Natural killer cell (primary cell): ENCODE data around the gene STARD3NL. TPM values are rescaled to one million over a fixed set of nuclear protein-coding genes. Genes with fewer than 3 reads are reported as not detected.

Source experiments
- ATAC-seq, 3 donors: fragments of 150-1000 bp in 2 of 3; fragments of 200-7000 bp in 1 of 3; cut with Tn5 transposase; 1 replicate in 1 of 3; 2 replicates in 2 of 3; pipeline ENCODE4 v1.10.0; 2021; ENCODE audit warnings: mild to moderate bottlenecking in 2 of 3, moderate library complexity in 2 of 3
- DNase-seq, 2 donors: peaks; one replicate each; pipeline versions ENCODE4 v3.0.0 to v3.0.0-alpha.2; 2013 to 2021; ENCODE audit warnings: mixed read lengths in 1 of 2
- H3K27ac ChIP-seq: one replicate; pipeline ENCODE4 v1.5.1; 2013; ENCODE audit warnings: mild to moderate bottlenecking, low read length
- H3K27me3 ChIP-seq: one replicate; pipeline ENCODE4 v1.6.1; 2013; ENCODE audit warnings: low read length; ENCODE audit not compliant: control insufficient read depth, insufficient read depth
- H3K36me3 ChIP-seq: one replicate; pipeline ENCODE4 v1.6.1; 2013; ENCODE audit warnings: low read length; ENCODE audit not compliant: control insufficient read depth, insufficient read depth
- H3K4me1 ChIP-seq: one replicate; pipeline ENCODE4 v1.6.1; 2013; ENCODE audit warnings: low read length; ENCODE audit not compliant: control insufficient read depth, insufficient read depth
- H3K4me3 ChIP-seq: one replicate; pipeline ENCODE4 v1.5.1; 2013; ENCODE audit warnings: low read length
- H3K9me3 ChIP-seq: one replicate; pipeline ENCODE4 v1.6.1; 2013; ENCODE audit warnings: low read length; ENCODE audit not compliant: control insufficient read depth, insufficient read depth
- H3K27ac Mint-ChIP-seq, 2 donors: one replicate each; pipeline ENCODE4 v1.8.0; 2022; ENCODE audit warnings: mild to moderate bottlenecking in 2 of 2, mixed read lengths in 2 of 2, moderate library complexity in 1 of 2
- H3K27me3 Mint-ChIP-seq, 2 donors: one replicate each; pipeline ENCODE4 v1.8.0; 2022; ENCODE audit warnings: low read depth in 2 of 2, mixed read lengths in 2 of 2
- H3K36me3 Mint-ChIP-seq: one replicate; pipeline ENCODE4 v1.8.0; 2022; ENCODE audit warnings: mixed read lengths
- H3K4me1 Mint-ChIP-seq, 2 donors: one replicate each; pipeline ENCODE4 v1.8.0; 2022; ENCODE audit warnings: mixed read lengths in 2 of 2
- H3K4me3 Mint-ChIP-seq: one replicate; pipeline ENCODE4 v1.8.0; 2022; ENCODE audit warnings: mild to moderate bottlenecking, moderate library complexity, mixed read lengths
- H3K9me3 Mint-ChIP-seq, 2 donors: one replicate each; pipeline ENCODE4 v1.8.0; 2022; ENCODE audit warnings: mixed read lengths in 2 of 2
- CTCF ChIP-seq: fragments of 200-600 bp; IDR thresholded peaks from one replicate; pipeline ENCODE4 v1.8.0; 2022; ENCODE audit warnings: antibody characterized with exemption
- WGBS: methylation state at CpG from one replicate; pipeline ENCODE4 v1.1.7; 2013; ENCODE audit warnings: missing lambda C conversion rate; ENCODE audit not compliant: insufficient coverage; 5-methylcytosine and 5-hydroxymethylcytosine counted together
- intact Hi-C: fragments of 100-400 bp; cut with micrococcal nuclease; formaldehyde crosslinking; loops from one replicate; pipeline ENCODE4 v1.14.2; 2022
- total RNA-seq, 4 donors: library from RNA; stranded (reverse); fragments of 120-200 nt in 1 of 4; gene quantifications; one replicate each; pipeline versions ENCODE4 v1.2.3 to v1.2.4, GENCODE V29; 2013 to 2022

Gene STARD3NL, protein sequence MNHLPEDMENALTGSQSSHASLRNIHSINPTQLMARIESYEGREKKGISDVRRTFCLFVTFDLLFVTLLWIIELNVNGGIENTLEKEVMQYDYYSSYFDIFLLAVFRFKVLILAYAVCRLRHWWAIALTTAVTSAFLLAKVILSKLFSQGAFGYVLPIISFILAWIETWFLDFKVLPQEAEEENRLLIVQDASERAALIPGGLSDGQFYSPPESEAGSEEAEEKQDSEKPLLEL
- total RNA-seq, result 10 to 100 TPM; 30.6 to 38.6 (median 38.3) TPM
- total RNA-seq (2013), result 59.2 TPM

DNA sequence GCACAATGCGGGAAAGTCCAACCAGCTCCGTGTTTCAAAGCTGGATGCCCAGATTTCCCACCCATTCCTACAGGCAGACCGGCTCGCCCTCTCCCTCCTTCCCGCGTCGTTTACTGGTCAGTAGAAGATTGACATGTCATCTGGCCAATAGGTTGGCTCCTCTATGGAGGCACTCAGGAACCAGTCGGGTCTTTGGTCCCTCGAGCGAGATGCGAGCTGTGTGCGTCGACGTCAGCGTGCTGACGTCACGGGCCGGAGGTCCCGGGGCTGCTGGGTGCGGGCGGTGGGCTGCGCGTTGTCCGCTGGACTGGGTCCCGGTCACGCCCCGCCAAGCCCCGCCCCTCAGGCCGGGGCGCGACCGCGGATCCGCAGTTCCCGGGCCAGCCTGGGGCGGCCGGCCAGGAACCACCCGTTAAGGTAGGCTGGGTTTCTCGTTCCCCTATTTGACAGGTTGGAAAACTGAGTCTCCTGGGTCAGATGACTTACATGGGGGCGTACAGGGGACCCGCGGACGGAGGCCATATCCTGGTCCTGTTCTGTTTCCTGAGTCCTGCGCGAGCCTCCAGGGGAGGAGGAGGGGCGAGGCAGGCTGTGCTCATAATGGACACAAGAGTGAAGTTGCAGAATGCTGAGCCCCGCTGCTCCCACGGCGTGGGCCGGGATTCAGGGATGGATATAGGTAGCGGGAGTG is at the start of gene STARD3NL:
Gene STARD3NL (plus strand): TSS at position 242 of the 691 bp plus-strand sequence. CDS start 29,260 bp downstream, outside the sequence.
- no peaks in the 10 kb centered on the region for H3K9me3 ChIP-seq
- no peaks in the 10 kb centered on the region for H3K36me3 ChIP-seq
- whole genome bisulfite sequencing, result under 1% methylated on average over 51 of the region's 51 CpGs
- H3K4me3 ChIP-seq, result peak within 1 kb of the TSS; percentile 100
- H3K27ac ChIP-seq, result peak within 1 kb of the TSS; percentile 98
- no peaks in the 10 kb centered on the region for H3K9me3 Mint-ChIP-seq
- H3K4me3 Mint-ChIP-seq, result peak within 1 kb of the TSS; percentile 98
- H3K36me3 Mint-ChIP-seq, result no peaks in the 10 kb centered on the region
- no peaks in the 10 kb centered on the region for H3K27me3 ChIP-seq
- peaks cover 43 to 49% of the 10 kb centered on the region in 2 donors for H3K4me1 Mint-ChIP-seq
- peak; percentile 83 to 99 for DNase-seq
- peak within 1 kb of the TSS; percentile 87 to 98 for H3K27ac Mint-ChIP-seq
- intact Hi-C loops, result loop anchor here (2.0 to 5.0 kb wide), 2 partner anchors 39 to 159 kb away; no protein-coding TSS in a partner anchor
- peaks cover 9% of the 10 kb centered on the region for H3K4me1 ChIP-seq
- peak; percentile 25 for TF ChIP-seq CTCF
- peaks cover 7 to 15% of the 10 kb centered on the region in 2 donors for H3K27me3 Mint-ChIP-seq
- peak; percentile 92 to 98 (median 96) for ATAC-seq

DNA sequence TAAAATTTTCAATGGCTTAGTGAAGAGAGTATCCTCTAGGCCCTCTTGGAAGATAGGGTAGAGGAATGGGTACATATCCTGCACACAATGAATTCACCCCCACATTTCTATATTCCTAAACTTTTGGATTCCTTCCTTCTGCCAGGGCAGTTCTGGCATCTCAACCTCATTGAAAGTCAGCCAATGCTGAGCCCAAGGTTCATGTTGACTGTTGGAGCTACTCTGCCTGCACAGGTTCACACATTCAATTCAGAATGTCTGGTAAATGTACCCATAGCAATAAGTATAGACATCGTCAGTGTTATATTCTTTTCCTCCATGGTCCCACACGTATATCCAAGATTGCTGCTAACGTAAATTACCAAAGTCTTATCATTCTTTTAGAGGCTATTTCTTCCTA is 48.9 kb upstream of the STARD3NL start:
- WGBS, result 97% methylated on average over 3 of the region's 3 CpGs
- Histone ChIP-seq H3K27ac (no peak overlapping the region), H3K4me3 (no peak overlapping the region), H3K27me3 (no peaks in the 10 kb centered on the region), H3K36me3 (no peaks in the 10 kb centered on the region), H3K4me1 (no peaks in the 10 kb centered on the region), H3K9me3 (no peaks in the 10 kb centered on the region)
- Mint-ChIP-seq H3K4me3 (no peak overlapping the region), H3K36me3 (no peaks in the 10 kb centered on the region), H3K27ac (no peak overlapping the region), H3K4me1 (no peaks in the 10 kb centered on the region), H3K27me3 (peaks cover 0 to 28% of the 10 kb centered on the region in 2 donors), H3K9me3 (peaks cover 0 to 3% of the 10 kb centered on the region in 2 donors)
- intact Hi-C loops, result no loop called here
- ATAC-seq, result no peak
- no peak for DNase-seq
- TF ChIP-seq CTCF, result no peak

- no peaks in the 10 kb centered on the region for H3K4me1 ChIP-seq
- H3K36me3 ChIP-seq, result no peaks in the 10 kb centered on the region
- 91% methylated on average over 2 of the region's 2 CpGs for WGBS
- Mint-ChIP-seq H3K36me3 (no peaks in the 10 kb centered on the region), H3K9me3 (peaks cover 0 to 3% of the 10 kb centered on the region in 2 donors), H3K27ac (no peak overlapping the region), H3K4me1 (no peaks in the 10 kb centered on the region), H3K4me3 (no peak overlapping the region), H3K27me3 (peaks cover 0 to 32% of the 10 kb centered on the region in 2 donors)
- intact Hi-C loops, result no loop called here
- no peak overlapping the region for H3K4me3 ChIP-seq
- no peak overlapping the region for H3K27ac ChIP-seq
- TF ChIP-seq CTCF, result no peak
- H3K9me3 ChIP-seq, result no peaks in the 10 kb centered on the region
- ATAC-seq (no peak), DNase-seq (no peak)
- no peaks in the 10 kb centered on the region for H3K27me3 ChIP-seq
Measured at GRCh38 chr7:38129579-38129978, 48.5 kb upstream of the STARD3NL start.
